Activated gamma-delta T cell treated with anti-CD3 and anti-CD28 coated beads, Interleukin-2, amount 50 U/mL, for 16 hours (primary cell): ENCODE measurements around the gene NPW.
"Not testable (repeated sequence)": the region's sequence is repeated elsewhere in the genome, so short reads cannot be mapped to it uniquely, and the experiment has no call there.

Experiments
- DNase-seq: peaks from one replicate; pipeline ENCODE4 v3.0.0-alpha.2; 2020; ENCODE audit warnings: low read depth

The NPW gene

DNA sequence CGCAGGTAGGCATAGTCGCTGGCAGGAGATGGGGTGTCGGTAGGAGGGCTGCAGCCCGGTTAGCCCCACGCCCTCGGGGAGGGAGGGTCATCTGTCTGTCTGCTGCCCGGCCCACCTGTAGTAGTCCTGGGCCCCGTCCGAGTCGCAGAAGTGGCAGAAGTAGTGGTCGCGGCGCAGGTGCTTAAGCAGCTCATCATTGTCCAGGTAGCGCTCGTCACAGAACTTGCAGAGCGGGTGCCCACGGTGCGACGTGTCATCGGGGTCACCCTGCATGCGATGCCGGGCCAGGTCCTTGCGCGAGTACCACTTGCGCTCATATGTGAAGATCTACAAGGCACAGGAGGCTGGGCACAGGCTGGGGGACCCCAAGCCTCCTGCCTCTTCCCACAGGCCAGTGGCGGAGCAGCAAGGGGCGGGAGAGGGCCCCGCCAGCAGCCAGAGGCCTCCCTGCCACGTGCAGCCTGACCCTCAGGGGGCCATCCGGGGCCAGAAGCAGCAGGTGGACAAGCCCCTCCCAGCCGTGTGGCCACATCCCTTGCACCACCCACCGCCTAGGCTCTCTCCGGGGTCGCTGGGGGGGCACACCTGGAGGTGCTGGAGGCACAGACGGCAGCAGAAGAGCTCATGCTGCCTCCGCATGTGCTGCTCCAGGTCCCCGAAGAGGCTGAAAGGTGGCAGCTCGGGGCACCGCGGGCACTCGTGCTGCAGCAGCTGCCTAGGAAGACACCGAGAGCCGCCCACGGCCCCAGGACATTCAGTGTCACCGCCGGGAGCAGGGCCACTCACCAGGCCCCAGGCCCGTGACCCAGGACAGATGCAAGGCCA, 17.0 kb upstream of the NPW start:
- no peak for DNase-seq

DNA sequence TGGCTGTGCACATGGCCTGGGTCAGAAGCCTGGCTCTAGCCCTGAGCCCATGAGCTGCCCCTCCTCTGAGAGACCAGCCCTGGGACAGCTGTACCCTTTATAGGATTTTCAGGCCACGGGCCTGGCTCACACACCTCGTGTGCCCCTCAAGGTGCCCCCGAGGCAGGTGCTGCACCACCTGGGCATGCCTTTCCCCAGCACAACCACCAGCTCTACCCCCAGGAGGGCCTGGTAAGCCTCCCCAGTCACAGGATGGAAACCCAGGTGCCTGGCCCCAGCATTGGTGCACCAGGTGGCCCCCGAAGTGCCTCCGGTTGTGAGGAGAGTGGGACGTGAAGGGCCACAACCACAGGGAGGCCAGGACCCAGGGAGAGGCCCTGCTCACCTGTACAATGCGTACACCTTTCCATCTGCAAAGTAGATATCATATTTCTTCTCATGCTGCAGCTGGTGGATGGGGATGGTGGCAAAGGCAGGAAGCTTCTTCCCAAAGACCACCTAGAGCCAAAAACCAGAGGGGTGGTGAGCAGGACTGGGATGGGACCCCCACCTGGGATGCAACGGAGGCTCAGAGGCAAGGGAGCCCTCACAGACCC, 16.3 kb upstream of the NPW start:
- DNase-seq: no peak

DNA sequence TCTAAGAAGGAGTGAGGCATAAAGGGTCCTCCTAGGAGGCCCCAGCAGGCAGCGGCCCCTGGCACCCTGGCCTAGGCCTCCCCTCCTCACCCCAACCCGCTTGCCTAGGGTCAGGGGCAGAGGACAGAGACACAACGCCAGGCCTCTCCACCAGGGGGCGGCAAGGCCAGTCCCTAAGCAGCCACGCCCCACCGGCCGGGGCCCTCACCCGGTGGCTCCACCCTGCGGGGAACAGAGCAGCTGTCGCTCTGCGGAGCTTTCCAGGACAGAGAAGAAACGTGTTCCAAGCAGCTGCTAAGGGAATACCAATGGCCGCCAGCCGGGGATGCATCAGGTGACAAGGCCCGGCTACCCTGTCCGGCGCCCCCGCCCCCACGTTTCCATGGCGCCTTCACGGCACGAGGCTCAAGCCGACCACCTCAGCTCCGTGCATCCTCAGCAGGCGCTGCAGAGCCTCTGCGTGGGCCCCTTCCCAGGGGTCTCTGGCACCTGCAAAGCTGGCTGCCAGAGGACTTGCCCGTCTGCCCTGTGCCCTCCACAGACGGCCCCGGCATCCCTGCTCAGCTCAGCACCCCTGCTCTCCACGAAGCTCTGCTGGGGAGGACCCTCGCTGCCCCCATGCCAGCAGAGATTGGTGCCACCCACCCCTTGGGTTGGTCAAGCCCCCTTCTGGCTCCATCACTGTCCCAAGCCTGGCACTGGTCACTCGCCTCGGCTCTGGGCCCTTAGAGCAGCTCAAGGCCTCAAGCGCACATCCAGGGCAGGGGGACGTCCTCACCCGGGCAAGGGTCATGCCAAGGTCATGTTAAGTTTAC, 15.6 kb upstream of the NPW start:
- peak; percentile 80 for DNase-seq

DNA sequence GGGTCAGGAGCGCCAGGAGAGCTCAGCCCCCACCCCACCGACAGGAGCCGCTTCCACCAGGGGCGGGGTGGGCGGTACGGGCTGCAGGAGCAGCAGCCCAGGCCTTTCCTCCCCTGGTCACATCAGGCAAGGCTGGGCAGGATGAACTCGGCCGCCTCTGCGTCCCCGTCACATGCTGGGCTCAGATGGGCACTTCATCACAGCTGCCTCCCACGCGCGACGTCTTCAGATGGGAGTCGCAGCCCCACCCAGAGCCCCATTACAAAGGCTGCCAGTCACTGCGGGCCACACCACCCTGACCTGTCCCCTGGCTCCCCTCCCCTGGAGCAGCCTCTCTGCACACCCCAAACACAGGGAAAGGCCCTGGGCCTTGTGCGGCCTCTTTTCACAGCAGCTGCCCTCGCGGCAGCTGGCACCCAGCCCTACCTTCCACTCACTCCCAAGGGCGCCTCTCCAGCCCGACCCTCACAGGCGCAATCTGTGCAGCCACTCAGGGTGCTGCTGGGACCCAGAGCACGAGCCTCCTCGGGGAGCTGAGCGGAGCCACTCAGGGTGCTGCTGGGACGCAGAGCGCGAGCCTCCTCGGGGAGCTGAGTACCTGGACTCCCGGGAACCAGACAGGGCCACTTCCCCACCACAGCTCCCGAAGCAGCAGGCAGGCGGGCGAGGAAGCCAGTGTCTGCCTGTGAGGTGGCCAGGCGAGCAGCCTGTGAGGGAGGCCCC, 14.6 kb upstream of the NPW start:
- no peak for DNase-seq

DNA sequence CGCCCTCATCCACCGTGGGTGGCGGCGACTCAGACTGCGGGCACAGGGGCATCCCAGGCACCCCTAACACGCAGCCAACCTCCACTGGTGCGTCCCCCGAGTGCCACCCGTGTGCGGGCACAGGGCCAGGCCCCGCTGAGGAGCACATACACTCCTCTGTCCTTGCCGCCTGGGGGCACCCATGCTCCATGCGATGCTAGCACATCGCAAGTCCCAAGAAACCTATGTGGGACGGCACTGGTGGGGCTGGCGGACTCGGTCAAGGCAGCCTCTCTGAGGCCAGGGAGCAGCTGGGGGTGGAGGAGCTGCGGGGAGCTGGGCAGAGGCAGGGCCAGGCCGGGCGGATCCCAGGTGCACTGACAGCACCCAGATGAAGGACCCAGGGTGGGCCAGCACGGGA, 13.9 kb upstream of the NPW start:
- DNase-seq: no peak

DNA sequence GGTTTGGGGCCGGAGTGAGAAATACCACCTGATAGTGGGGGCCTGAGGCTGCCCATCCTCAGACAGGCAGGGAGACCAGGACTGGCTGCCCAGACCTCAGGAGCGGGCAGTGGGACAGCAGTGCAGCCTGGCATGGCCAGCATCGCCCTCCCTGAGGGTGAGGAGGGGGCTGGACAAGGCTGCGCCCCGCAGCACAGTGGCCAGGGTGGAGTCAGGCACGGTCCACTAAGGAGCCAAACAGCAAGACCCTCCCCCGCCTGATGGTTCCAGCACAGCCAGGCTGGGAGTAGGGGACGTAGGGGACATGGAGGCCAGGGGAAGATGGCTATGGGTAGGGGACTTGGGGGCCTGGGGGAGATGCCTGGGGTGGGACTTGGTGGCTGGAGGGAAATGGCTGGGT, 13.3 kb upstream of the NPW start:
- DNase-seq: no peak

DNA sequence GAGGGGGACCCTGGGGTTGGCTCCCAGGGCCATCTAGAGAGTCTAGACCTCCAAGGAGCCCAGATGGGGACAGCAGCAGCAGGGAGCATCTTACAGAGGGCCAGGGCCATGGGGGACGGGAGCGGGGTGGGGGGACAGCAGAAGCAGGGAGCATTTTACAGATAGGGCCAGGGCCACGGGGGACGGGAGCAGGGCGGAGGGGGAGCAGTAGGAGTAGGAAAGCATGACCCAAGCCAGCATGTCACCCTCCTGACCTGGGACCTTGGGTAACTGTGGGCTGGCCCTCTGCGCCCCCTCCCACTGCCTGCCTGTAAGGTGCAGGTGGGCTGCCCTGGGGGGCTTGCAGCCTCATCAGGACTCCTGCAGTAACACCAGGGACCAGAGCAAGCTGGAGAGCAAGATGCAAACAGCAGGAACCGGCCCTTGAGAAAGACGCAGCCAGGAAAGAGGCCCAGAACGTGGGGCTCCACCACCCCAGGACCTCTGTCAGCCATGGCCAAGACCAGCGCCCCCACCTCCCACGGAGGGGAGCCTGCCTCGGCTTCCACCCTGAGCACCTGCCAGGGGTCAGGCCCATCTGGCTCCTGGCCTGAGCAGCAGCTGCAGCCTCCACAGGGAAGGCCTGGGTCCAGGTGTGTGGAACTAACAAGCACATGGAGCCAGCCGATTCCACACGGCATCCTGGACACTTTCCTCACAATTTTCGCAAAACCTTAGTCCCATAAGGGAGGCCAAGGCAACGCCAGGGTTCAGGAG, 12.3 kb upstream of the NPW start:
- no peak for DNase-seq

DNA sequence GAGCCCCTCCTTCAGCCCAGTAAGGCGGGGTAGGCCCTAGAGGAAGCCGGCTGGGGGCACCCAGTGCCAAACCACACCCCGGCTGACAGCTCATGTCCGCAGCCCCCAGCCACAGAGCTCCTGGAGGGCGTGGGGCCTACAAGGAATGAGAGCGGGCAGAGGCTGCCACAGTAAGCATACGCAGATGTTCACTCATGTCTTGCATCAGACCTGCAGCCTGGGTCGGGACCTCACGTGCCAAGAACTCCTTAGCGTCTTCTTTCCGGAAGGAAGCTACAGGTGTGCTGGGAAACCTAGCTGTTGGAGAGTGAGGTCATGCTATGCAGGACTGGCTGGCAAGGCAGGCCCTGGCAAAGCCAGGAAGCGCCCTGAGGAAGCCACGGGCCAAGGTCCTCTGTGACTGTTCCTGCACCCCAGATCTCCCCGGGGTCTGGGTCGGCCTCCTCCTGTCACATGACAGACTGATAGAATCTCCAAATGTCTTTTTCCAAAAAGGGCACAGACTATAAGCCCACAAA, 11.5 kb upstream of the NPW start:
- DNase-seq: no peak

DNA sequence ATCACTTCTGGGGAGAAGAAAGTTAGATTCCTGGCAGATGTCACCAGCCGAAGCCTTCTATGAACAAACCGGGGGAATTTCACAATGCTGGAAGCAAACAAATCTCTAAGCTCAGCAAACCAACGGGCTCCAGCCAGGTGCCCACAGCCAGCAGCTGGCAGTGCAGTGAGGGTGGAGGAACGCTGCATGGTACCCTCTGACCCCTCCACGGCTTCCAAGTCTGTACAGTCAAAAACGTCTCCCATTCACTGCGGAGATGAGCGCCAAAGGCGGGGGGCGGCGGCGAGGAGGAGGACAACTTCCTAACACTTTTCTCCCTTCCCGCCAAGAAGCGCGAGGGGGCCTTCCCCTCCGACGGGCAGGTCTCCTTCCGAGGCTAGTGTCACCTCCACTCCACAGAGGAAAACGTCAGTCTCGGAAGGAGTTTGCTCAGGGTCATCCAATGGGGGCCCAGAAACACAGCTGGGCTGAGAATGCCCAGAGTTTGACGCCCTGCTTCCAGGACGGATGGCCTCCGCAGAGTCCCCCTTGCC, 10.9 kb upstream of the NPW start:
- no peak for DNase-seq

DNA sequence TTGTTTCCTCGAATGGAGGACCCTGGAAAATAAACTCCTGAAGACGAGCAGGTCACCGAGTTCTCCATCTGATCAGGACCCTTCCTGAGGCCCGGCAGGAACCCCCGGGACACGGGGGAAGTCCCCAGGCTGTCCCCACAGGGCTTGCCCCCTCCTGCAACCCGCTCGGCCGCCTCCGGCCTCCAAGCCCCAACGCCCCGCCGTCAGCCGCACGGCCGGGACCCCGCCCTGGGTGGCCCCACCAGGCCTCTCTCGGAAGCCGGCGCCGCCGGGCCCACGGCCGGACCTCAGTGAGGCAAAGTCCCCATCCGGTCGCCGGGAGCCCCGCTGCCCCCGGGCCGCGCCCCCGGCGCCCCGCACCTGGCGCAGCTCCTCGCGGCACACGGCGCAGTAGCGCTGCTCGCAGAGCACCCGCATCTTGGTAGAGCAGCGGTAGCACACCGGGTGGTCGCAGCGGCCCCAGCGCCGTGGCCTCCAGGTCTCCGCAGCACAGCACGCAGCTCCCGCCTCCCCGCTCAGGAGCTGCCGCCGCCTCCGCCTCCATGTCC, 10.3 kb upstream of the NPW start:
- DNase-seq: no peak

DNA sequence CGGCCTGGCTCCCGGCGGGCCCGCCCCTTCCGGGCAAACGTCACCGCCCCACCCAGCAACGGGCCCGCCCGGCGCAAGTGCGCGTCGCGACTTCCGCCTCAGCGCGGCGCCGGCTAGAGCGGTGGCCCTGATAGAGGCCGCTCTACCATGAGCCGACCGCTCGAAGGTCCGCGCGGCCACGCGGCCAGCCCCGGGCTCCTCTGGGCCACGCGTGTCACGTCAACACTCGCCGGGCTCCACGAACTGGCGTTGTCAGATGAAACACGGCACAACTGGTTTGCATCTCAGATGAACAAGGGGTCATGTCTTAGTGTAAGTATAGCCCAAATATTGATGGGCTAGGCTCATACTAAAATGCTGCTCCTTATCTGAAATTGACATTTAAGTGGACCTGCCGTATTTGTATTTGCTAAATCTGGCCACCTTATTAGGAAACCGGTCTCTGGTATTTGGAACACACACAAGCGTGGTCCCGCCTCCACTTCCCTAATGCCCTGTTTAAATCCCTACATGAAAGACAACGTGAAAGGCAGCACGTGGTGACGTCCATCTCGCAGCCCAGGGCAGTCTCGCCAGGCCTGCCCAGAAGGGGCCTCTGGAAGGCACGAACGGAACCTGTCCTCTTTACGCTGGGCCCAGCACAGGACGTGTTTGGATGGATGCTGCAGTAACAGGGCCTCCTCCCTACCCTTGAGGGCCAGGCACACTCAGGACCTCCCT, 9.6 kb upstream of the NPW start, which contains the start of gene ZNF598:
Gene ZNF598, minus strand, starts transcription at position 31 of the 720 bp plus-strand sequence.
- peak; percentile 60 for DNase-seq

DNA sequence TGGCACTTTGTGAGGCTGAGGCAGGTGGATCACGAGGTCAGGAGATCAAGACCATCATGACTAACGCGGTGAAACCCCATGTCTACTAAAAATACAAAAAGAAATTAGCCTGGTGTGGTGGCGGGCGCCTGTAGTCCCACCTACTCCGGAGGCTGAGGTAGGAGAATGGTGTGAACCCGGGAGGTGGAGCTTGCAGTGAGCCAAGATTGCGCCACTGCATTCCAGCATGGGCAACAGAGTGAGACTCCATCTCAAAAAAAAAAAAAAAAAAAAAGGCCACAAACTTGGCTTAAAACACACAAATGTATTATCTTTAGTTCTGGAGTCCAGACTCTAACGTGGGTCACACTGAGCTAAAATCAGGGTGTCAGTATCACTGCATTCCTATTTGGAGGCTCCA, 7.9 kb upstream of the NPW start:
- DNase-seq: not testable (repeated sequence)

DNA sequence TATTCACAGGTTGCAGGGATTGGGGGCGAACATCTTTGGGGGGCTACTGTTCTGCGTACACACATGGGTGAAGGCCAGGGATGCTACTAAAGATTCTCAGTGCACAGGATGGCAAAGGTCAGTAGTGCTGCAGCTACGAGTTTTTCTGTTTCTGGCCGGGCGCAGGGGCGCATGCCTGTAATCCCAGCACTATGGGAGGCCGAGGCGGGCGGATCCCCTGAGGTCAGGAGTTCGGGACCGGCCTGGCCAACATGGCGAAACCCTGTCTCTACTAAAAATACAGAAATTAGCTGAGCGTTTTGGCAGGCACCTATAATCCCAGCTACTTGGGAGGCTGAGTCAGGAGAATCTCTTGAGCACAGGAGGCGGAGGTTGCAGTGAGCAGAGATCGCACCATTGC, 6.1 kb upstream of the NPW start:
- DNase-seq: no peak

DNA sequence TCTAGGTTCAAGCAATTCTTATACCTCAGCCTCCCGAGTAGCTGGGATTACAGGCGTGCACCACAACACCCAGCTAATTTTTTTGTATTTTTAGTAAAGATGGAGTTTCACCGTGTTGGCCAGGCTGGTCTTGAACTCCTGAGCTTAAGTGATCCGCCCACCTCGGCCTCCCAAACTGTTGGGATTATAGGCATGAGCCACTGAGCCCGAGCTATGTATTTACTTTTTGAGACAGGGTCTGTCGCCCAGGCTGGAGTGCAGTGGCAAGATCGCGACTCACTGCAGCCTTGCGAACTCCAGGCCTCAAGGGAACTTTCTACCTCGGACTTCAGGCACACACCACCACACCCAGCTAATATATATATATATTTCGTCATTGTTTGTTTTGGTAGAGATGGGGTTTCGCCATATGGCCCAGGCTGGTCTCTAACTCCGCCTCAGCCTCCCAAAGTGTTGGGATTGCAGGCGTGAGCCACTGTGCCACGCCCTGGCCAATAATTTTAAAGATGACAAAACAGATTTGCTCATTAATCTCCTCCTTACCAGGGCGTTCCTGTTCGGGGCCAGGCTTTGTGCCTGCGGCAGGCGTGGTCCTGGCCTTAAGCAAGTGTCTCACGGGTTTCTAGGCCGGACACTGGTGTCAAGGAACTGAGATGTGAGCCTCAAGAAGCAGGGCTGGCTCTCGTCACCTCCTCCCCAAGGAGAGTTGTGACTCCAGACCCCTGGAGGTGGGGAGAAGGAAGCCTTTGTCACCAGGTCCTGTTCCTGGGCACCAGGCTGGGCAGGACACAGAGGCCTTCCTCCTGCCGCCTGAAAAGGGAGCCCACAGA, 4.3 kb upstream of the NPW start:
- DNase-seq: no peak

DNA sequence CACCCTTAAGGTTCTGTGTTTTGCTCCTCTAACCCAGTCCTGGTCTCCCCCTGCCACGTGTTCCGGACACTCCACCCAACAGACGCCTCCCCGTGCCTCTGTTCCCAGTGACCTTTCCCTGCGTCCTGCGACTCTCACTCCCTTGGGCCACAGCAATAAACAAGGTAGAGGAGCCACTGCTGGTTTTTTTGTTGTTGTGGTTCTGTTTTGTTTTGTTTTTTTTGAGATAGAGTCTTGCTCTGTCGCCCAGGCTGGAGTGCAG, 3.7 kb upstream of the NPW start:
- DNase-seq: no peak

DNA sequence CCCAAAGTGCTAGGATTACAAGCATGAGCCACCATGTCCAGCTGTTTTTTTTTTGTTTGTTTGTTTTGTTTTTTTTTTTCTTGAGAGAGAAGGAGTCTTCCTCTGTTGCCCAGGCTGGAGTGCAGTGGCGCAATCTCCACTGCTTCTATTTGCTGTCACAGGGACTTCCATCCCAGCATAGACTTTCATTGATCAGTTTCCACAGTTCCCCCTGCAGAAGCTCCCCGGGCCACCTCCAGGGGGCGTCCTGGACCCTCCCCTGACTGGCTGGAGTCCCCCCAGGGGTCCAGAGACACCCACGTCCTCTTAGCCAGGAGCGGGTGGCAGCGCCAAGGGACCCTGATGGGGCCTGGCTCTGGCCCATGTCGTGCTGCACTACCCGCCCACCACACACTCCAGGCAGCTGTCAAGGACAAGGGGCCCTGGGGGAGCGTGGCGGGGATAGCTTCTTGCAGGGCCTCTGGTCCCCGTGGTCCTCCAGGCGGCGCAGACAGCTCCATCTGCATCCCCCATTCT, 3.1 kb upstream of the NPW start:
- no peak for DNase-seq

DNA sequence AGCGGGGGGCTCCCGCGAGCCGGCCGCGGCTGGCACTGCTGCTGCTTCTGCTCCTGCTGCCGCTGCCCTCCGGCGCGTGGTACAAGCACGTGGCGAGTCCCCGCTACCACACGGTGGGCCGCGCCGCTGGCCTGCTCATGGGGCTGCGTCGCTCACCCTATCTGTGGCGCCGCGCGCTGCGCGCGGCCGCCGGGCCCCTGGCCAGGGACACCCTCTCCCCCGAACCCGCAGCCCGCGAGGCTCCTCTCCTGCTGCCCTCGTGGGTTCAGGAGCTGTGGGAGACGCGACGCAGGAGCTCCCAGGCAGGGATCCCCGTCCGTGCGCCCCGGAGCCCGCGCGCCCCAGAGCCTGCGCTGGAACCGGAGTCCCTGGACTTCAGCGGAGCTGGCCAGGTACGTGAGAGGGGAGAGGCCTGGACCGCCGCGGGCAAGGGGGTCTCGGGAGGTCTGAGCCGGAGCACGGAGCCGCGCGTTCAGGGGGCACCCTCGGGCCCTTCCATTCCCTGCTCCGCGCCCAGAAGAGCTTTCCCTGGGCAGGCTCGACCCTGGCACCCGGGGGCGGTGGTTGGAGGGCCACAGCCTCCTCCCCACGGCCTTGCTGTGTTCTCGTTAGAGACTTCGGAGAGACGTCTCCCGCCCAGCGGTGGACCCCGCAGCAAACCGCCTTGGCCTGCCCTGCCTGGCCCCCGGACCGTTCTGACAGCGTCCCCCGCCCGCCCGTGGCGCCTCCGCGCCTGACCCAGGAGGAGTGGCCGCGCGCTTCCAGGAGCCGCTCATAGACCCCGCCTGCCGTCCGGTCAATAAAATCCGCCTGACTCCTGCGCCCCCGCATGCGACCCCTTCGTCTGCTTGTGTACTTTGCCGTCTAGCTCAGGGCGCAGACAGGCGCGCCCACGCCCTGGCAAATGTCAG, 591 bp downstream of the NPW start:
- DNase-seq: no peak

DNA sequence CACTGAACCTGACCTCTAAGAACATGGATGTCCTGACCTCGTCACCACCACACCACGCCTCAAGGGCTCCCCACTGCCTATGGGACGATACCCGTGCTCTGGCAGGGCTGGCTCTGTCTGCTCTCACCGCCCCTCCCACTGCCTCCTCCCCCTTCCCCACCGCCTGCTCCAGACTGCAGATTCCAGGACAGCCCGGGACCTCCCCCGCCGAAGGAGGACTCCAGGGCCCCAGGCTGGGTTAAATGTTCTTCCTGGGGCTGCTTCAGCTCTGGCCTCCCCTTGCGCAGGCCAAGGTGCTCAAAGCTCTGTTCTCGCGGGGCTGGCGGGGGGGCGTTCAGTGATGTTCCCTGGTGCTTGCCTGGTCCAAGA, 3.1 kb downstream of the NPW start:
- no peak for DNase-seq
